OCI-LY7 (cell line): ENCODE measurements around the gene ATP9A. TPM values are rescaled to one million over a fixed set of nuclear protein-coding genes. Genes with fewer than 3 reads are reported as not detected.

Experiments
- BruUV-seq: library from RNA; stranded (reverse); fragments of 400-500 nt; replicated peaks from 2 replicates; lab custom pipeline; 2021; lab: Mats Ljungman, UMichigan
- CTCF ChIA-PET: fragments of 300-600 bp; sonication (Branson Sonifier 250); formaldehyde crosslinking; loops from one replicate; lab custom pipeline; 2022; ENCODE audit warnings: antibody characterized with exemption; ENCODE audit not compliant: unreplicated experiment; lab: Charles Lee
- POLR2A ChIA-PET: fragments of 300-600 bp; sonication (Branson Sonifier 250); formaldehyde crosslinking; loops from one replicate; lab custom pipeline; 2022; ENCODE audit warnings: antibody characterized with exemption; lab: Charles Lee
- DNase-seq: peaks from one replicate; pipeline ENCODE4 v3.0.0-alpha.2; 2015; ENCODE audit warnings: low spot score
- H2AFZ ChIP-seq: fragments of 200-600 bp; sonication (generic), shearing (Covaris generic); 2 replicates; pipeline ENCODE4 v1.6.1; 2014; ENCODE audit warnings: mild to moderate bottlenecking, antibody characterized with exemption, low read length, moderate library complexity
- H3K27ac ChIP-seq: fragments of 200-600 bp; sonication (generic); 2 replicates; pipeline ENCODE4 v1.5.1; 2014; ENCODE audit warnings: mixed run types, low read depth, mild to moderate bottlenecking, moderate library complexity, low read length, inconsistent platforms; ENCODE audit not compliant: poor library complexity, severe bottlenecking
- H3K36me3 ChIP-seq: fragments of 200-600 bp; sonication (generic); 2 replicates; pipeline ENCODE4 v1.6.1; 2014; ENCODE audit warnings: mild to moderate bottlenecking, antibody characterized with exemption, low read length, moderate library complexity, mixed read lengths; ENCODE audit not compliant: insufficient read depth
- H3K4me1 ChIP-seq: fragments of 200-600 bp; sonication (generic); 2 replicates; pipeline ENCODE4 v1.5.1; 2014; ENCODE audit warnings: mild to moderate bottlenecking, low read length; ENCODE audit not compliant: insufficient read depth, poor library complexity, severe bottlenecking
- H3K4me2 ChIP-seq: fragments of 200-600 bp; sonication (generic); 2 replicates; pipeline ENCODE4 v1.6.1; 2014; ENCODE audit warnings: mild to moderate bottlenecking, low read length
- H3K4me3 ChIP-seq: fragments of 200-600 bp; sonication (generic); 2 replicates; pipeline ENCODE4 v1.5.1; 2014; ENCODE audit warnings: mild to moderate bottlenecking, low read depth, low read length; ENCODE audit not compliant: poor library complexity, severe bottlenecking
- H3K79me2 ChIP-seq: fragments of 200-600 bp; sonication (generic); 2 replicates; pipeline ENCODE4 v1.6.1; 2016; ENCODE audit warnings: low read depth, mild to moderate bottlenecking, low read length, moderate library complexity, mixed read lengths; ENCODE audit not compliant: insufficient read depth
- H3K9me2 ChIP-seq: fragments of 200-600 bp; sonication (generic); 2 replicates; pipeline ENCODE4 v1.6.1; 2016; ENCODE audit warnings: mild to moderate bottlenecking, low read length, mixed read lengths; ENCODE audit not compliant: insufficient read depth
- H3K9me3 ChIP-seq: fragments of 200-600 bp; sonication (generic); 2 replicates; pipeline ENCODE4 v1.6.1; 2014; ENCODE audit warnings: mild to moderate bottlenecking, mixed run types, low read length, mixed read lengths
- H4K20me1 ChIP-seq: fragments of 200-600 bp; sonication (generic); 2 replicates; pipeline ENCODE4 v1.6.1; 2014; ENCODE audit warnings: mild to moderate bottlenecking, antibody characterized with exemption, low read length, moderate library complexity, mixed read lengths; ENCODE audit not compliant: insufficient read depth
- EZH2phosphoT487 ChIP-seq: fragments of 200-600 bp; sonication (generic); IDR thresholded peaks from 2 replicates; pipeline ENCODE4 v1.6.1; 2018; ENCODE audit warnings: low read depth, borderline replicate concordance, mild to moderate bottlenecking, mixed run types, antibody characterized with exemption, low read length, moderate library complexity, mixed read lengths
- intact Hi-C: fragments of 100-400 bp; cut with micrococcal nuclease; formaldehyde crosslinking; loops from one replicate; pipeline ENCODE4 v1.10.0; 2022; ENCODE audit not compliant: unreplicated experiment
- total RNA-seq, 2 experiments: library from RNA; depleted of rRNA in 1 of 2; stranded (reverse); fragments of >200 nt in 1 of 2; shearing (Covaris generic) in 1 of 2; gene quantifications; 2 replicates each; pipeline ENCODE4 v1.2.3, GENCODE V29; 2014 to 2022
- TF ChIP-seq, protein P1 (sequence below): fragments of 200-600 bp; sonication (generic); conservative IDR thresholded peaks from 2 replicates; pipeline ENCODE4 v1.5.1; 2014; ENCODE audit warnings: mild to moderate bottlenecking, antibody characterized with exemption, low read length, moderate library complexity, mixed read lengths

The ATP9A gene
- total RNA-seq, 2 experiments from 2014 or later: 0.67 to 0.85 TPM

DNA sequence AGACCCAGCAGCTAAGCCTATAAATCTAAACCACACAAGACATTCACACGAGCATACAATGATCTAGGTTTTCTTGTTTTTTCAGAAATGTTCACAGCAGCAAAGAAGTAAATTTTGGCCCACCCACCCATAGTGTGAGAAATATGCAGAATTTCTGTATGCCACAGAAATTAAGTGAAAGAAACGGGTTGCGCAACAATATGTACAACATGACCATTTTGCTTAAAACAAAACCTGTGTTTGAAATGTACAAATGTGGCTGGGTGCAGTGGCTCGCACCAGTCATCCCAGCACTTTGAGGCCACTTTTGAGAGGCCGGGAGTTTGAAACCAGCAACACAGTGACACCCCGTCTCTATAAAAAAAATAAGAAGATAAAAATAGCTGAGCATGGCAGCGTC lies 24.8 kb upstream of the ATP9A start:
- BruUV-seq: no TSS peak
- CTCF ChIA-PET: no interaction called here

DNA sequence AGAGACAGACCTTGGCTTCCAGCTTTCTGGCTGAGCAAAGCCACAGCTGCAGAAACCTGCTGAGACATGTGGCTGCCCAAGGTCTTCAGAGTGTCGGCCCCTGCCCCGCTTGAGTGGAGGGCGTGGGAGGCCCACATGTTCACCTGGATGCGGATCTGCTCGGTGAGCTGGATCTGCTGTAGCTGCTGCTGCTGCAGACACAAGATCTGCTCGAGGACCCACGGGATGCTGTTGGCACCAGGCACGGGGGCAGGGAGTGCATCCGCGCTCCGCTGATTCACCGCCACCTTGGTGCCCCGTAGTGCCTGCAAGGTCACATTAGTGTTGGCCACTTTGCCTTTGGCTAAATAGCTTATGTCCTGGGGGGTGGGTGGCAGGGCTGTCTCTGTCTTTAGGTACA lies 23.4 kb upstream of the ATP9A start:
- DNase-seq: no peak
- intact Hi-C loops: no loop called here
- H3K79me2 ChIP-seq: no peaks in the 10 kb centered on the region
- no peak overlapping the region for H2AFZ ChIP-seq
- H3K4me2 ChIP-seq: no peak overlapping the region
- H4K20me1 ChIP-seq: no peaks in the 10 kb centered on the region
- POLR2A ChIA-PET: no interaction called here
- no peaks in the 10 kb centered on the region for H3K4me1 ChIP-seq
- no peak overlapping the region for H3K4me3 ChIP-seq
- no peak overlapping the region for H3K27ac ChIP-seq
- no peaks in the 10 kb centered on the region for H3K36me3 ChIP-seq
- no peaks in the 10 kb centered on the region for H3K9me2 ChIP-seq
- no peaks in the 10 kb centered on the region for H3K9me3 ChIP-seq
- TF ChIP-seq, protein P1, sequence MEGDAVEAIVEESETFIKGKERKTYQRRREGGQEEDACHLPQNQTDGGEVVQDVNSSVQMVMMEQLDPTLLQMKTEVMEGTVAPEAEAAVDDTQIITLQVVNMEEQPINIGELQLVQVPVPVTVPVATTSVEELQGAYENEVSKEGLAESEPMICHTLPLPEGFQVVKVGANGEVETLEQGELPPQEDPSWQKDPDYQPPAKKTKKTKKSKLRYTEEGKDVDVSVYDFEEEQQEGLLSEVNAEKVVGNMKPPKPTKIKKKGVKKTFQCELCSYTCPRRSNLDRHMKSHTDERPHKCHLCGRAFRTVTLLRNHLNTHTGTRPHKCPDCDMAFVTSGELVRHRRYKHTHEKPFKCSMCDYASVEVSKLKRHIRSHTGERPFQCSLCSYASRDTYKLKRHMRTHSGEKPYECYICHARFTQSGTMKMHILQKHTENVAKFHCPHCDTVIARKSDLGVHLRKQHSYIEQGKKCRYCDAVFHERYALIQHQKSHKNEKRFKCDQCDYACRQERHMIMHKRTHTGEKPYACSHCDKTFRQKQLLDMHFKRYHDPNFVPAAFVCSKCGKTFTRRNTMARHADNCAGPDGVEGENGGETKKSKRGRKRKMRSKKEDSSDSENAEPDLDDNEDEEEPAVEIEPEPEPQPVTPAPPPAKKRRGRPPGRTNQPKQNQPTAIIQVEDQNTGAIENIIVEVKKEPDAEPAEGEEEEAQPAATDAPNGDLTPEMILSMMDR: no peak
- TF ChIP-seq EZH2phosphoT487: no peak
- CTCF ChIA-PET: interaction anchor here (0.5 kb wide), 1 partner anchor 12 kb away, joined by 3 read pairs; no protein-coding TSS in a partner anchor
- BruUV-seq: no TSS peak

More for the DNA sequence above, 24.8 kb upstream of the ATP9A start:
- Histone ChIP-seq H4K20me1 (no peaks in the 10 kb centered on the region), H3K4me2 (no peak overlapping the region), H3K36me3 (no peaks in the 10 kb centered on the region), H3K4me1 (no peaks in the 10 kb centered on the region), H3K4me3 (no peak overlapping the region), H2AFZ (no peak overlapping the region), H3K9me2 (no peaks in the 10 kb centered on the region), H3K79me2 (no peaks in the 10 kb centered on the region), H3K27ac (no peak overlapping the region), H3K9me3 (no peaks in the 10 kb centered on the region)
- intact Hi-C loops: no loop called here
- POLR2A ChIA-PET: interaction anchor here (0.7 kb wide), 2 partner anchors 26 to 179 kb away, joined by 4 to 6 read pairs; no protein-coding TSS in a partner anchor
- DNase-seq: no peak
- no peak for TF ChIP-seq EZH2phosphoT487
- TF ChIP-seq, protein P1: no peak

DNA sequence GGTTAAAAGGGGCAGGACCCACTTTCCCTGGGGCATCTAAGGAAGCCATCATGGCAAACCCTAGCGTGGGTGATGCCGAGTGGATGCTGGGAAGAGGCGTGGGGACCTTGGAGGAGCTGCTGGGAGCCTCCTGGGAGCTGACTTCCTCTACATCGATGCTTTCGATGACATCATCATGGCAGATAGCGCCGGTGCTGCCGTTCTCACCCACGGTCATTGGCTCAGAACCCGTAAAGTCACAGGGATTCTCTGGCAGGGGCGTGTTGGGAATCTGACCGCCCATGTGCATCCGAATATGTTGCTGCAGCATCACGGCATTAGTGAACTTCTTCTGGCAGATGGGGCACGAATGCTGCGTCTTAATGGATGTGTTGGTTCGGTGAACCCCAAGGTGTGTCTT lies 22.1 kb upstream of the ATP9A start:
- Histone ChIP-seq H3K27ac (no peak overlapping the region), H3K9me3 (no peaks in the 10 kb centered on the region), H2AFZ (no peak overlapping the region), H3K9me2 (no peaks in the 10 kb centered on the region), H3K36me3 (no peaks in the 10 kb centered on the region), H4K20me1 (no peaks in the 10 kb centered on the region), H3K79me2 (no peaks in the 10 kb centered on the region), H3K4me3 (no peak overlapping the region), H3K4me2 (no peak overlapping the region), H3K4me1 (no peaks in the 10 kb centered on the region)
- intact Hi-C loops: no loop called here
- TF ChIP-seq, protein P1: no peak
- TF ChIP-seq EZH2phosphoT487: no peak
- no TSS peak for BruUV-seq
- ChIA-PET POLR2A (no interaction called here), CTCF (no interaction called here)
- DNase-seq: no peak
